H1 (cell line): Measurements from ENCODE around the gene NUB1. TPM values are rescaled to one million over a fixed set of nuclear protein-coding genes. Genes with fewer than 3 reads are reported as not detected.

ENCODE experiments used
- ASH2L ChIP-seq: fragments of 200-600, 300-600 bp; sonication (generic); IDR thresholded peaks from one replicate; pipeline ENCODE4 v1.7.1; 2017; ENCODE audit warnings: low read length
- BCL11A ChIP-seq, 2 experiments: IDR thresholded peaks; one replicate each; pipeline ENCODE4 v1.6.1; 2011; ENCODE audit warnings: low read depth in 2 of 2, low read length in 2 of 2, mild to moderate bottlenecking in 2 of 2
- CHD7 ChIP-seq: fragments of 300-600 bp; sonication (generic); IDR thresholded peaks from 2 replicates; pipeline ENCODE4 v1.7.1; 2012; ENCODE audit warnings: low read length, moderate library complexity, mild to moderate bottlenecking, inconsistent platforms; ENCODE audit not compliant: insufficient replicate concordance
- KDM1A ChIP-seq: fragments of 200-600, 300-600 bp; sonication (generic); IDR thresholded peaks from 2 replicates; pipeline ENCODE4 v1.7.1; 2016; ENCODE audit warnings: mild to moderate bottlenecking, low read length, borderline replicate concordance
- PHF8 ChIP-seq: fragments of 200-600 bp; sonication (generic); conservative IDR thresholded peaks from 2 replicates; pipeline ENCODE4 v1.7.1; 2012; ENCODE audit warnings: low read depth, mild to moderate bottlenecking, inconsistent platforms, low read length, moderate library complexity
- POLR2AphosphoS5 ChIP-seq: IDR thresholded peaks from 2 replicates; pipeline ENCODE4 v1.6.1; 2011; ENCODE audit warnings: low read depth, low read length
- RBBP5 ChIP-seq: IDR thresholded peaks from 2 replicates; pipeline ENCODE4 v1.7.1; 2012; ENCODE audit warnings: low read depth, mild to moderate bottlenecking, inconsistent platforms, low read length, moderate library complexity, borderline replicate concordance
- SAP30 ChIP-seq: fragments of 300-600 bp; sonication (generic); IDR thresholded peaks from 2 replicates; pipeline ENCODE4 v1.7.1; 2012; ENCODE audit warnings: low read length, moderate library complexity, mild to moderate bottlenecking, inconsistent platforms; ENCODE audit not compliant: insufficient read depth, insufficient replicate concordance
- SIX5 ChIP-seq: IDR thresholded peaks from 2 replicates; pipeline ENCODE4 v1.6.1; 2011; ENCODE audit warnings: mild to moderate bottlenecking, low read depth, low read length
- TBP ChIP-seq: IDR thresholded peaks from 2 replicates; pipeline ENCODE4 v1.6.1; 2011; ENCODE audit warnings: low read depth, low read length, improper control_type of control experiment
- polyA plus RNA-seq, 7 experiments: library from polyadenylated mRNA; depleted of rRNA in 3 of 7; stranded (reverse) in 5 of 7; unstranded in 2 of 7; fragments of >200 nt in 5 of 7; fragments of 200-250 nt in 2 of 7; gene quantifications; 1 replicate in 5 of 7; 2 replicates in 1 of 7; 4 replicates in 1 of 7; pipeline versions ENCODE4 v1.2.1 to v1.2.3, GENCODE V29; 2011 to 2013; ENCODE audit warnings: missing spikeins in 2 of 7, mixed read lengths in 2 of 7
- total RNA-seq: library from RNA; stranded (reverse); fragmentation: NEBNext Ultra II Directional; extraction: Animal tissue kit (Norgen Biotek cat#: 25700); gene quantifications from 2 replicates; pipeline ENCODE4 v1.2.1, GENCODE V29; 2021

NUB1 gene
- total and polyA plus RNA-seq, 2 of the 8 experiments (the other 6 are each of a cell fraction or from before 2014, with no cell fraction given) = 22.1 to 43.5 TPM

DNA sequence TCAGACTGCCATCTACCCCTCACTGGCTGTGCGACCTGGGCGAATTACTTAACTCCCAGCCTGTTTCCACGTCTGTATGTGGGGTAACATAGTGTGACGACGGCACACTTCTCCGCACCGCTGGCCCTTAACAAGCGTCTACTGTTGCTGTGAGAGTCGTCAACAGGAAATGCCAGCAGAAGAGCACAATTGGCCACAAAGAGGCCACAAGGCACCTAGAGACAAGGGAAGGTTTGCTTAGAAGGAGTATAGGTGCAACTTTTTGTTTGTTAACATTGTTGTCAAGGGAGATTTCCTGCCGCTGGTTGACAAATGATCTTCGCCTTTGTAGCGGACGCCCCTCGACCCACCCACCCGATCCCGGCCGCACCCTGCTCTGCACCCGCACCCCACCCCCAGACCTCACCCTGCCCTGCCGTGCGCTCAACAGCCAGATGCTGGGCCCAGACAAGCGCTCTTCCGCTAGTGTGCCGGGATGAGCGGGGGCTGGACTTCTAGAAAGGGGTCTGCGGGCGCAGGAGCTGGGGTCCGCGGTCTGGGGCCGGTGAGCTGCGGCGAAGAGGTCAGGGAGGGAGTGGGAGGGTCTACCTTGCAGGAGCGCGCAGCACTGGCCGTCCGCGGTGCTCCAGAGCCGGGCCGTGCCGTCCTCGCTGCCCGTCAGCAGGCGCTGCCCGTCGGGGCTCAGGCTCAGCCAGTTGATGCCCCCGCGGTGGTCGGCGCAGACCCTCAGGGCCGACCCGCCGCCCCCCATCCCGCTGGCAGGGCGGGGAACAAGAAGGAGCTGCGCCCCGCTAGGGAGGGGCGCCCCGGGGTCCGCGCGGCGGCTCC lies 67.4 kb downstream of the NUB1 start (continued):
- TF ChIP-seq CHD7 = no peak
- peak; percentile 4; the same call in 1 of the 2 replicates for TF ChIP-seq RBBP5
- no peak for TF ChIP-seq KDM1A
- no peak for TF ChIP-seq POLR2AphosphoS5
- TF ChIP-seq ASH2L = peak; percentile 7
- 0 out of 2 replicates have a peak, but pooled peaks have one; percentile 20 for TF ChIP-seq PHF8
- TF ChIP-seq BCL11A (IDR thresholded peaks at IDR 0.05; ENCODE audit: low read depth in 2 of 2, low read length in 2 of 2) = no peak
- peak; percentile 43 for TF ChIP-seq SAP30
- no peak for TF ChIP-seq SIX5
- no peak for TF ChIP-seq TBP
